T-helper 2 cell treated with Interferon-gamma antibody and Interleukin-4, amounts not matched to agents 5 μg/mL and 100 μg/mL, for 36 hours (primary cell): ENCODE results near the gene NEURL1.

ENCODE experiments used
- DNase-seq: peaks from one replicate; pipeline ENCODE4 v3.0.0; 2021; ENCODE audit warnings: low spot score
- H3K27ac Mint-ChIP-seq: one replicate; pipeline ENCODE4 v1.8.0; 2021; ENCODE audit warnings: mild to moderate bottlenecking, mixed read lengths
- H3K27me3 Mint-ChIP-seq: one replicate; pipeline ENCODE4 v1.8.0; 2021; ENCODE audit warnings: low read depth, mixed read lengths
- H3K36me3 Mint-ChIP-seq: one replicate; pipeline ENCODE4 v1.8.0; 2021; ENCODE audit warnings: low read depth, mixed read lengths
- H3K4me1 Mint-ChIP-seq: one replicate; pipeline ENCODE4 v1.8.0; 2021; ENCODE audit warnings: low read depth, mixed read lengths
- H3K4me3 Mint-ChIP-seq: one replicate; pipeline ENCODE4 v1.8.0; 2022; ENCODE audit warnings: mild to moderate bottlenecking, moderate library complexity, mixed read lengths
- H3K9me3 Mint-ChIP-seq: one replicate; pipeline ENCODE4 v1.8.0; 2021; ENCODE audit warnings: mixed read lengths

The NEURL1 gene

DNA sequence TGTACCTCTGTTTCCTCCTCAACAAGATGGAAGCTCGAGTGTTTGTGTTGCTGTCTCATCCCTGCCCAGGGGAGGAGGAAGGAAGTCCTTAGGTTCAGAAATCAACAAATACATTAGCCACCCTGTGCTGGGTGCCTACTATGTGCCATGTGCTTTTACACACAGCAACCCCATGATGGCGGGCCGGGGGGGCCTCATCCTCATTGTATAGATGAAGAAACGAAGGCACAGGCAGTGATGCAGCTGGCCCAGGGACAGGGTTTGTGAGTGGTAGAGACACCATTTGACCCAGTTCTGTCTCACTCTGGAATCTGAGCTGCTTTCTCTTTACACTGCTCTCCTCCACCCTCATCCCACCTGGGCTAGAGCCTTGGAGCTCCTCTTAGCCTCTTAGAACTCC lies 39.5 kb upstream of the NEURL1 start:
- Mint-ChIP-seq H3K27ac (no peak overlapping the region), H3K27me3 (no peaks in the 10 kb centered on the region), H3K4me1 (peaks cover 36% of the 10 kb centered on the region), H3K36me3 (peaks cover 24% of the 10 kb centered on the region), H3K9me3 (no peaks in the 10 kb centered on the region), H3K4me3 (peak overlapping the region; percentile 64)
- no peak for DNase-seq

- Mint-ChIP-seq H3K9me3 (no peaks in the 10 kb centered on the region), H3K27ac (no peak overlapping the region), H3K4me1 (peaks cover 33% of the 10 kb centered on the region), H3K36me3 (peaks cover 12% of the 10 kb centered on the region), H3K27me3 (no peaks in the 10 kb centered on the region), H3K4me3 (no peak overlapping the region)
- DNase-seq = no peak
Observed at GRCh38 chr10:103455235-103455634, 38.3 kb upstream of the NEURL1 start.

- Mint-ChIP-seq H3K4me3 (no peak overlapping the region), H3K27ac (peak overlapping the region; percentile 26), H3K4me1 (peaks cover 26% of the 10 kb centered on the region), H3K36me3 (peaks cover 3% of the 10 kb centered on the region), H3K27me3 (no peaks in the 10 kb centered on the region), H3K9me3 (no peaks in the 10 kb centered on the region)
- no peak for DNase-seq
Observed at GRCh38 chr10:103456074-103456660, 37.3 kb upstream of the NEURL1 start.

GRCh38 chr10:103457176-103457712 lies 36.3 kb upstream of the NEURL1 start:
- Mint-ChIP-seq H3K4me3 (no peak overlapping the region), H3K27ac (peak overlapping the region; percentile 60), H3K36me3 (no peaks in the 10 kb centered on the region), H3K27me3 (no peaks in the 10 kb centered on the region), H3K4me1 (peaks cover 24% of the 10 kb centered on the region), H3K9me3 (no peaks in the 10 kb centered on the region)
- no peak for DNase-seq

DNA sequence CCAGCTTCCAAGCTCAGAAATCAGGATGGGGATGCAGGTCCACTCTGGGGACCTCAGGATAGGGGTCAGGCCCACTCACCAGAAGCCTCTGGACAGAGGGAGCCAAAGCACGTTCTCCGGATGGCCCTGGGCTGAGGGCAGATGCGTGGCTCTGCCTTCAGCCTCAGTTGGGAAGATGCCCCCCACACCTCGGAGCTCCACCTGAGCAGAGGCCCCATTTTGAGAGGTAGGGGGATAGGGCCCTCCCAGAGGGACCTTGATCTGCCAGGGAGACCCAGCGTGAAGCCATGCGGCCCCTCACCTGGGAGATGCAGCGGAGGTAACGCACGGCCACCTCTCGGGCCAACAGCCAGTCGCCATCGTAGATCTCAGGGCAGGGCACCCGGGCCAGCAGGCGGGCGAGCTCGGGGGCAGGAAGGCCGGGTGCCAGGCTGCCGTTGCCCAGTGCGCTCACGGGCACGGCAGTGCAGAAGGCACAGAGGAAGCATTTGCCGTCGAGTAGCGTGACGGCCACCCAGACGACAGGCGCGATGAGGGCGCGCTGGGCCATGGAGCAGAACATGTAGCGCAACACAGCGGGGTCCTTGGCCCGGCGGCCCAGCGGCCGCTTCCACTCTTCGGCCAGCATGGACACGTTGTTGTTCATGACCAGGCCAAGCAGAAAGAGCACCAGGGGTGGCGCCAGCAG lies 35.5 kb upstream of the NEURL1 start:
- DNase-seq = no peak
- Mint-ChIP-seq H3K9me3 (no peaks in the 10 kb centered on the region), H3K4me3 (no peak overlapping the region), H3K27ac (no peak overlapping the region), H3K27me3 (no peaks in the 10 kb centered on the region), H3K36me3 (no peaks in the 10 kb centered on the region), H3K4me1 (peaks cover 20% of the 10 kb centered on the region)

GRCh38 chr10:103458720-103459119 lies 34.8 kb upstream of the NEURL1 start, which contains the start of gene CALHM1:
Gene CALHM1 (minus strand): TSS chr10:103458900. CDS start chr10:103458751, 149 bp downstream.
- H3K27me3 Mint-ChIP-seq = no peaks in the 10 kb centered on the region
- H3K36me3 Mint-ChIP-seq = no peaks in the 10 kb centered on the region
- H3K27ac Mint-ChIP-seq = peak within 1 kb of the TSS; percentile 55
- H3K9me3 Mint-ChIP-seq = no peaks in the 10 kb centered on the region
- DNase-seq = peak; percentile 16
- H3K4me3 Mint-ChIP-seq = peak within 1 kb of the TSS; percentile 32
- H3K4me1 Mint-ChIP-seq = peaks cover 18% of the 10 kb centered on the region

GRCh38 chr10:103459615-103460014 lies 33.9 kb upstream of the NEURL1 start:
- no peak for DNase-seq
- no peak overlapping the region for H3K27ac Mint-ChIP-seq
- no peaks in the 10 kb centered on the region for H3K9me3 Mint-ChIP-seq
- no peaks in the 10 kb centered on the region for H3K36me3 Mint-ChIP-seq
- peaks cover 5% of the 10 kb centered on the region for H3K27me3 Mint-ChIP-seq
- peak overlapping the region; percentile 28 for H3K4me3 Mint-ChIP-seq
- H3K4me1 Mint-ChIP-seq = peaks cover 16% of the 10 kb centered on the region

DNA sequence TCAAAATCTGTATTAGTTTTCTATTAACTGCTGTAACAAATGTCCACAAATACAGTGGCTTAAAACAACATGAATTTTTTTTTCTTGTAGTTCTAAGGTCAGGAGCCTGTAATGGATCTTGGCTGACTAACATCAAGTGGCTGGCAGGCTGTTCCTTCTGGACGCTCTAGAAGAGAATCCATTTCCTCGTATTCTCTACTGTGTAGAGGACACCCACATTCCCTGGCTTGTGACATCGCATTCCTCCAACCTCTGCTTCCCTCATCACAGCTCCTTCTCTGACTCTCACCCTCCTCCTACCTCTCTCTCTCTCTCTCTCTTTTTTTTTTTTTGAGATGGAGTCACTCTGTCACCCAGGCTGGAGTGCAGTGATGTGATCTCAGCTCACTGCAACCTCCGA lies 30.0 kb upstream of the NEURL1 start:
- H3K36me3 Mint-ChIP-seq = no peaks in the 10 kb centered on the region
- no peaks in the 10 kb centered on the region for H3K9me3 Mint-ChIP-seq
- H3K27ac Mint-ChIP-seq = no peak overlapping the region
- H3K4me3 Mint-ChIP-seq = no peak overlapping the region
- peaks cover 5% of the 10 kb centered on the region for H3K27me3 Mint-ChIP-seq
- peaks cover 28% of the 10 kb centered on the region for H3K4me1 Mint-ChIP-seq
- DNase-seq = no peak

- Mint-ChIP-seq H3K27ac (no peak overlapping the region), H3K4me3 (no peak overlapping the region), H3K36me3 (peaks cover 7% of the 10 kb centered on the region), H3K4me1 (peaks cover 31% of the 10 kb centered on the region), H3K27me3 (peaks cover 5% of the 10 kb centered on the region), H3K9me3 (peaks cover 3% of the 10 kb centered on the region)
- no peak for DNase-seq
Observed at GRCh38 chr10:103465411-103466179, 27.9 kb upstream of the NEURL1 start.

DNA sequence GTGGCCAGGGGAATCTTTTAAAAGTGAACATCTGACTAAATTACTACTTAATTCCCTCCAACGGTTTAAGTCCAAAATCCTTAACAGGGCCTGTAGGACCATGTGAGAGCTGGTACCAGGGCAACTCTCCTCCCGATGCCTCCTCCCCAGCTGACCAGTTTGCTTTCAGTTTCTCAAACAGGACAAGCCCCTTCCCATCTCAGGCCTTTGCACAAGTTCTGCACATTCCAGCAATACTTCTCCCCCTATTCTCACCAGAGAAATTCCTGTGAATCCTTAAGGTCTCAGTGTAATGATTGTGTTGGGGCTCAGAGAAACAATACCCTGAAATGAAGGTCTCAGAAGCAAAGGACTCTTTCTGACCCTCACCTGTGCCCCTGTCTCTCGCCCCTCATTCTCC lies 26.8 kb upstream of the NEURL1 start:
- H3K9me3 Mint-ChIP-seq = peaks cover 5% of the 10 kb centered on the region
- no peak for DNase-seq
- no peak overlapping the region for H3K4me3 Mint-ChIP-seq
- H3K27me3 Mint-ChIP-seq = peaks cover 5% of the 10 kb centered on the region
- H3K27ac Mint-ChIP-seq = no peak overlapping the region
- H3K36me3 Mint-ChIP-seq = peaks cover 11% of the 10 kb centered on the region
- peaks cover 40% of the 10 kb centered on the region for H3K4me1 Mint-ChIP-seq

DNA sequence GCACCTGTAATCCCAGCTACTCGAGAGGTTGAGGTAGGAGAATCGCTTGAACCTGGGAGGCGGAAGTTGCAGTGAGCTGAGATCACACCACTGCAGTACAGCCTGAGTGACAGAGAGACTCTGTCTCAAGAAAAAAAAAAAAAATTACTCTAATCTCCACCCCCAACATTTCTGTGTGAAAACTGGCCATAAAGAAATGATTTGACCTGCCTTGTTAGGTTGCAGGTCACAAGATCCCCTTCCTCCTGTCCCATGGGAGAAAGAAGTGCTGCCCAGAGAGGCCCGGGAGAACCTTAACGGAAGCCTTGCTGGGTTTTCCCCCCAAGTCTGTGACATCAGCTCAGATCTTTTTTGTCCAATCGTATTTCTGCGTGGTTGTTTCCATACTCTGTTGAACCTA lies 26.1 kb upstream of the NEURL1 start:
- DNase-seq = no peak
- H3K4me1 Mint-ChIP-seq = peaks cover 46% of the 10 kb centered on the region
- peaks cover 5% of the 10 kb centered on the region for H3K27me3 Mint-ChIP-seq
- no peak overlapping the region for H3K4me3 Mint-ChIP-seq
- peak overlapping the region; percentile 66 for H3K27ac Mint-ChIP-seq
- peaks cover 11% of the 10 kb centered on the region for H3K36me3 Mint-ChIP-seq
- peaks cover 5% of the 10 kb centered on the region for H3K9me3 Mint-ChIP-seq

- Mint-ChIP-seq H3K4me1 (peaks cover 51% of the 10 kb centered on the region), H3K36me3 (peaks cover 13% of the 10 kb centered on the region)
Observed at GRCh38 chr10:103469201-103469600, 24.3 kb upstream of the NEURL1 start.

DNA sequence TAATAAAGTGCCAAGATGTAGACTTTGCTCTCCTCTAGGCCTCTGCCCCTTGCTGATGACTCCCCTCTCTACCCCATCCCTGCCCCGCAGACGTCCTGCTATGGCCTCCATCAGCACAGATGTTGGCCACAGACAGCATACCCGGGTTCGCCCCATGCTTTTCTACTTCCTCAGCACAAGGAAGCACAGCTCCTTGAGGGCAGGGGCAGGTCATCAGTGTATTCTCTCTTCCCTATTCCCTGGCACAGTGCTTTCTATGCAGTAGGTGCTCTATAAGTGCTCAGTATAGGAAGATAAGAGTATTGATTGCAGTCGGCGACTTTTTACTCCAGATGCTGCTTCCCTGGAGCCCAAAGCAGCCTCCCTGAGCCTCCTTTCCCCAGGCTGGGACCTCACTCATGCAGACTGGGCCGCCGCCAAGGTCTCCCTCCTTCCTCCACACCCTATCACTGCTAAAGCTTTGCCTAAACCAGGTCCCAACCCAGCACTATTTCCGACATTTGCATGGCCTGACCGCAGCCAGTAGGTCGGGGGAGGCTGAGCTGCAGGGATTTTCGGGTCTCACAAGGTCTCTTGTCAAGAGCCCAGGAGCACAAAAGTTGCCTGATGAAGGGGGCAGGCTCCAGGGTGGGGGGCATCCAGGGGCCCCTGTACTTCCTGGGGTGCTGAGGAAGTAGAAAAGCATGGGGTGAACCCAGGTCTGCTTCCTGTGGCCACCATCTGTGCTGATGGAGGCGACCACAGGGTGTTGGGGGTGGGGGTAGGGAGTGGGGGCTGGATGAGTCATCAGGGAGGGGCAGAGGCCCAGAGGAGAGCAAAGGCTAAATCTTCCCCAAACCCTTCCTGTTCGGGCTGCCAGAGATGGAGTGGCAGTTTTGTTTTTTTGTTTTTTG lies 22.5 kb upstream of the NEURL1 start:
- H3K27ac Mint-ChIP-seq = peak overlapping the region; percentile 95

More at GRCh38 chr10:103469201-103469600, 24.3 kb upstream of the NEURL1 start:
- Mint-ChIP-seq H3K27me3 (peaks cover 3% of the 10 kb centered on the region), H3K4me3 (peak overlapping the region; percentile 0), H3K9me3 (peaks cover 5% of the 10 kb centered on the region), H3K27ac (peak overlapping the region; percentile 49)
- no peak for DNase-seq

More for the DNA sequence above, 22.5 kb upstream of the NEURL1 start:
- Mint-ChIP-seq H3K27me3 (no peaks in the 10 kb centered on the region), H3K4me1 (peaks cover 53% of the 10 kb centered on the region), H3K4me3 (peak overlapping the region; percentile 70), H3K36me3 (peaks cover 13% of the 10 kb centered on the region), H3K9me3 (peaks cover 5% of the 10 kb centered on the region)
- peak; percentile 70 for DNase-seq
